Subcutaneous abdominal adipose tissue (tissue), 5 donors: ENCODE measurements around the gene ST8SIA6.
"Not testable (repeated sequence)": the region's sequence is repeated elsewhere in the genome, so short reads cannot be mapped to it uniquely, and the experiment has no call there.

Experiments used
- H3K27ac ChIP-seq: one replicate; pipeline ENCODE4 v1.7.0; 2013; ENCODE audit warnings: low read depth, mild to moderate bottlenecking, inconsistent platforms, low read length, moderate library complexity
- H3K27me3 ChIP-seq, 5 donors: one replicate each; pipeline ENCODE4 v1.7.0; 2013; ENCODE audit warnings: low read length in 5 of 5, inconsistent platforms in 1 of 5; ENCODE audit not compliant: control insufficient read depth in 5 of 5, insufficient read depth in 4 of 5
- H3K36me3 ChIP-seq, 5 donors: one replicate each; pipeline ENCODE4 v1.7.0; 2013; ENCODE audit warnings: low read length in 5 of 5; ENCODE audit not compliant: control insufficient read depth in 5 of 5, insufficient read depth in 5 of 5
- H3K4me1 ChIP-seq, 5 donors: one replicate each; pipeline ENCODE4 v1.7.0; 2013; ENCODE audit warnings: low read length in 5 of 5, mild to moderate bottlenecking in 3 of 5, moderate library complexity in 1 of 5; ENCODE audit not compliant: control insufficient read depth in 5 of 5, insufficient read depth in 5 of 5
- H3K4me3 ChIP-seq, 5 donors: one replicate each; pipeline ENCODE4 v1.7.0; 2013; ENCODE audit warnings: low read length in 5 of 5, low read depth in 1 of 5
- H3K9ac ChIP-seq, 5 donors: one replicate each; pipeline ENCODE4 v1.7.0; 2013; ENCODE audit warnings: low read length in 5 of 5, mild to moderate bottlenecking in 4 of 5, moderate library complexity in 3 of 5
- H3K9me3 ChIP-seq, 5 donors: one replicate each; pipeline ENCODE4 v1.7.0; 2013; ENCODE audit warnings: low read length in 5 of 5; ENCODE audit not compliant: control insufficient read depth in 5 of 5
- donor health status: healthy.
- donor health status: healthy.
- donor health status: healthy.
- donor health status: healthy.
- donor health status: healthy.

The ST8SIA6 gene

GRCh38 chr10:17454161-17455014 lies at the start of gene ST8SIA6:
Gene ST8SIA6 (minus strand): TSS chr10:17454595. CDS start chr10:17454255, 340 bp downstream.
- Histone ChIP-seq H3K27me3 (peaks cover 0 to 20% (median 10%) of the 10 kb centered on the region in 5 donors), H3K9ac (no peak within 1 kb of the TSS), H3K4me1 (peaks cover 0 to 15% (median 14%) of the 10 kb centered on the region in 5 donors), H3K9me3 (peaks cover 3 to 13% (median 8%) of the 10 kb centered on the region in 5 donors), H3K36me3 (no peaks in the 10 kb centered on the region), H3K4me3 (peak within 1 kb of the TSS in 4 of 5 donors; percentile 48 to 60 (median 55)), H3K27ac (no peak within 1 kb of the TSS)

- Histone ChIP-seq H3K9me3 (no peaks in the 10 kb centered on the region), H3K9ac (no peak overlapping the region), H3K27ac (no peak overlapping the region), H3K36me3 (no peaks in the 10 kb centered on the region), H3K4me3 (no peak overlapping the region), H3K4me1 (no peaks in the 10 kb centered on the region), H3K27me3 (no peaks in the 10 kb centered on the region)
Measured at GRCh38 chr10:17503795-17504194, 49.4 kb upstream of the ST8SIA6 start.

- no peaks in the 10 kb centered on the region for H3K27me3 ChIP-seq
- H3K27ac ChIP-seq: no peak overlapping the region
- H3K4me3 ChIP-seq: no peak overlapping the region
- no peak overlapping the region for H3K9ac ChIP-seq
- H3K9me3 ChIP-seq: no peaks in the 10 kb centered on the region
- H3K4me1 ChIP-seq: no peaks in the 10 kb centered on the region
- H3K36me3 ChIP-seq: no peaks in the 10 kb centered on the region
Measured at GRCh38 chr10:17502814-17503213, 48.4 kb upstream of the ST8SIA6 start.

GRCh38 chr10:17499014-17499413 lies 44.6 kb upstream of the ST8SIA6 start:
- not testable (repeated sequence) for H3K4me3 ChIP-seq

GRCh38 chr10:17497446-17498030 lies 43.1 kb upstream of the ST8SIA6 start:
- no peaks in the 10 kb centered on the region for H3K9me3 ChIP-seq
- no peak overlapping the region for H3K27ac ChIP-seq
- no peaks in the 10 kb centered on the region for H3K36me3 ChIP-seq
- no peaks in the 10 kb centered on the region for H3K4me1 ChIP-seq
- H3K9ac ChIP-seq: no peak overlapping the region
- no peaks in the 10 kb centered on the region for H3K27me3 ChIP-seq
- no peak overlapping the region for H3K4me3 ChIP-seq

More at GRCh38 chr10:17499014-17499413, 44.6 kb upstream of the ST8SIA6 start:
- H3K36me3 ChIP-seq, H3K9ac ChIP-seq, H3K27me3 ChIP-seq, H3K27ac ChIP-seq, H3K9me3 ChIP-seq, H3K4me1 ChIP-seq: not testable (repeated sequence)

GRCh38 chr10:17494626-17495260 lies 40.3 kb upstream of the ST8SIA6 start:
- H3K36me3 ChIP-seq: no peaks in the 10 kb centered on the region
- no peaks in the 10 kb centered on the region for H3K9me3 ChIP-seq
- no peak overlapping the region for H3K4me3 ChIP-seq
- no peak overlapping the region for H3K27ac ChIP-seq
- no peaks in the 10 kb centered on the region for H3K27me3 ChIP-seq
- H3K4me1 ChIP-seq: no peaks in the 10 kb centered on the region
- no peak overlapping the region for H3K9ac ChIP-seq

GRCh38 chr10:17488848-17489247 lies 34.5 kb upstream of the ST8SIA6 start:
- Histone ChIP-seq H3K4me3 (no peak overlapping the region), H3K27ac (no peak overlapping the region), H3K9me3 (no peaks in the 10 kb centered on the region), H3K27me3 (peaks cover 0 to 6% (median 0%) of the 10 kb centered on the region in 5 donors), H3K9ac (no peak overlapping the region), H3K4me1 (no peaks in the 10 kb centered on the region), H3K36me3 (no peaks in the 10 kb centered on the region)

GRCh38 chr10:17483079-17483478 lies 28.7 kb upstream of the ST8SIA6 start:
- no peaks in the 10 kb centered on the region for H3K36me3 ChIP-seq
- H3K27me3 ChIP-seq: no peaks in the 10 kb centered on the region
- no peak overlapping the region for H3K9ac ChIP-seq
- no peak overlapping the region for H3K4me3 ChIP-seq
- H3K4me1 ChIP-seq: no peaks in the 10 kb centered on the region
- no peak overlapping the region for H3K27ac ChIP-seq
- H3K9me3 ChIP-seq: no peaks in the 10 kb centered on the region

- Histone ChIP-seq H3K4me1 (no peaks in the 10 kb centered on the region), H3K9me3 (no peaks in the 10 kb centered on the region), H3K4me3 (no peak overlapping the region), H3K9ac (no peak overlapping the region), H3K27me3 (no peaks in the 10 kb centered on the region), H3K36me3 (no peaks in the 10 kb centered on the region), H3K27ac (no peak overlapping the region)
Measured at GRCh38 chr10:17479822-17480221, 25.4 kb upstream of the ST8SIA6 start.

GRCh38 chr10:17479015-17479615 lies 24.7 kb upstream of the ST8SIA6 start:
- no peaks in the 10 kb centered on the region for H3K27me3 ChIP-seq
- H3K27ac ChIP-seq: no peak overlapping the region
- no peak overlapping the region for H3K4me3 ChIP-seq
- no peaks in the 10 kb centered on the region for H3K36me3 ChIP-seq
- H3K9ac ChIP-seq: no peak overlapping the region
- no peaks in the 10 kb centered on the region for H3K9me3 ChIP-seq
- no peaks in the 10 kb centered on the region for H3K4me1 ChIP-seq
